Neural progenitor cell (in vitro differentiated cells): ENCODE data around the gene PRKCE.

Experiments
- CTCF ChIP-seq: fragments of 200-600 bp; sonication (generic); IDR thresholded peaks from 2 replicates; pipeline ENCODE4 v1.5.1; 2017; ENCODE audit warnings: antibody characterized with exemption, mild to moderate bottlenecking
- EZH2 ChIP-seq: fragments of 200-600 bp; sonication (generic); IDR thresholded peaks from 2 replicates; pipeline ENCODE4 v1.6.1; 2017; ENCODE audit warnings: antibody characterized with exemption, mild to moderate bottlenecking, moderate library complexity
- EZH2phosphoT487 ChIP-seq: fragments of 200-600 bp; sonication (generic); IDR thresholded peaks from 2 replicates; pipeline ENCODE4 v1.6.1; 2017; ENCODE audit warnings: antibody characterized with exemption

GRCh38 chr2:46179037-46179621, 527.7 kb downstream of the PRKCE start:
- TF ChIP-seq CTCF (no peak), EZH2phosphoT487 (no peak), EZH2 (no peak)
